OCI-M2 (cell line): Measurements from ENCODE around the gene SNTG2.

Experiments used
- DNase-seq: peaks from one replicate; lab custom pipeline; 2025; ENCODE audit not compliant: unreplicated experiment; lab: John Stamatoyannopoulos, UW

SNTG2 gene

DNA sequence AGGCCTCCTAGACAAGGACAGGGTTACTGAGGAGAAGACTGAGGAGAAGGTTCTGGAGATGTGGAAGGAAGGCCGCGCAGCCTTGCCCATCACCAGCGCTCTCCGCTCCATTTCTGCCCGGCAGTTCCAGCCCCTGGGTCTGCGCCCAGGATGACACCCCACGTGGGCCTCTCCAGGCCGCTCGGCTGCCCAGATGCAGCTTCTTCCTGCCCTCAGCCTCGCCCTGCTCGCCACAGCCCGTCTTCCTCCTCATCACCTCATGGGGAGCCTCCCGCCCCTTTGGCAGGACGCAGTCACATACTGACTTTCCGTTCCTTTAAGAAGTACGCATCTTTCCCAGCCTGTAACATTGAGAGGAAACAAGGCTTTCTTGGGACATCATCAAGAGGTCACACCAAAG is 37.1 kb downstream of the SNTG2 start:
- DNase-seq = no peak

GRCh38 chr2:989781-990467 is 39.3 kb downstream of the SNTG2 start:
- DNase-seq = no peak

GRCh38 chr2:990970-991369 is 40.3 kb downstream of the SNTG2 start:
- no peak for DNase-seq

GRCh38 chr2:1002350-1002749 is 51.7 kb downstream of the SNTG2 start:
- DNase-seq = no peak

GRCh38 chr2:1004398-1004797 is 53.7 kb downstream of the SNTG2 start:
- no peak for DNase-seq

DNA sequence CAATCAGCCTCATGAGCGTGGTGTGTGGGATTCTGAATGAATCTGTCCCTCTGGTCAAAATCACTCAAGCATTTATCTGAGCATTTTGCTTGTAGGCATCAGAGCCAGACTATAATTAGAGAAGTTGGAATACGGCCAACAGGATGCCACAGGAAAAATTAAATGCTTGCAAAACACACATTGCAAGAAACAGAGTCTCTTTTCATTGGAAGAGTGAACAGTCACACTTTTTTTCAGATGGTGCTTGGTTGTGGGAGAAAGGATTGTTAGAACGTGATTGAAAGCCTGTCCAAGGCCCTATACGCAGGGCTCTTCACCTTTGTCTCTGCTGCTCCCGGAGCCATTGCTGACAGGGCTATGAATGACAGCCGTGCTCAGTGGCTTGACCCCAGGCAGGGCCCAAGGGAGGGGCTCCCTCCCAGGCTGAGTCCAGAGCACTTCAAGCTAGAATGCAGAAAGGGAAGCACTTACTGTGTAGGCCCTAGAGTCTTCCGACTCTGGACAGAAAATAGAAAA is 59.8 kb downstream of the SNTG2 start:
- no peak for DNase-seq

DNA sequence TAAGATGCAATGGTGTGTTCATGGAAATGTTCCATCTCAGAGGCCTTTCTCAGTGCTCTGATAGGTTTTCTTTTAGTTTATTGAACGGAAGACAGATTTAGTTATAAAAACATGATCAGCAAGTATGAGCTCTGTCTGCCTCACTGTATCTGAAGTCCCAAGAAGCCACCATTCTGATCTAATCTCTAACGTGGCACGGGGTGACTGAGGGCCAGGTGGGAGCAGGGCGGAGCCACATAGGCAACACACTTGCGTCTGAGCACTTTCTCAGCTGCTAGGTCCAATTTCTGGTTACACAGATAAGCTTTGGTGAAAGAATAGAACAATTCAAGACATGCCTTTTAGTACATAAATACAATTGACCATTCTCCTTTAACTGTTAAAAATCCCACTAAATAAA is 60.4 kb downstream of the SNTG2 start:
- no peak for DNase-seq

- DNase-seq = no peak
Observed at GRCh38 chr2:1011985-1012384, 61.3 kb downstream of the SNTG2 start.

DNA sequence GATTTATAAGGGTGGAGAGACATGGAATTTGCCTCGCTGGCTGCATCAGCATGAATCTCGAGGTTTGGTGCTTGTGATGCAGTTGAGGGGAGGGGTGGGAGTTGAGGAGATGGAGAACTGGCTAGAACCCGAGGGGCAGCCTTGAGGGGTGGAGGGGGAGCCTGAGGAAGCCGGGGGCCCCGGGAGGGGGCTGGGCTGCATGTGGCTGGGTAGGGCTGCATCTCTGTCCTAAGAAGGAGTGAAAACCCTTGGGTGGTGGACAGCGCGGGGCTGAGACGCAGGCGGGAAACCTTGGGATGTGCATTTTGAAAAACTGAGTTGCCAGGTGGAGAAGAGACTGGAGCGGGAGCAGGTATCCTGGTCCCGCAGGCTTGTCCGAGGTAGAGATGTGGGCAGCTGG is 64.2 kb downstream of the SNTG2 start:
- no peak for DNase-seq

DNA sequence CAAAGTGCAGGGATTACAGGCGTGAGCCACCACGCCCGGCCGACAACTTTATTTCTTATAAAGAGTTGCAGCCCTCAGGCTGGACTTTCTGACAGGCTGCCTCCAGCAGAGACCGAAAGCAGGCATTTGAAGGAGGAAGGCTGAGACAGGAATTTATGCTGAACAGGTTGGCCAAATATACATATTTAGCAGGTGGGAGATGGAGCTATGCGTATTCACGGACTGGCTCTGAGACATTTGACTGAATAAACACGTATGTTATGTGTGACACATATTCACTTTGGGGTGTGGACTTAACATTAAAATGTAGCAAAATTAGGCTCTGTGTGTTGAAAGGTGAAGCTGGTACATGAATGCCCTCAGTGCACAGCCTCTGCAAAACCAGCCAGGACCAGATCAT is 65.9 kb downstream of the SNTG2 start:
- DNase-seq = no peak

GRCh38 chr2:1017827-1018226 is 67.2 kb downstream of the SNTG2 start:
- no peak for DNase-seq

DNA sequence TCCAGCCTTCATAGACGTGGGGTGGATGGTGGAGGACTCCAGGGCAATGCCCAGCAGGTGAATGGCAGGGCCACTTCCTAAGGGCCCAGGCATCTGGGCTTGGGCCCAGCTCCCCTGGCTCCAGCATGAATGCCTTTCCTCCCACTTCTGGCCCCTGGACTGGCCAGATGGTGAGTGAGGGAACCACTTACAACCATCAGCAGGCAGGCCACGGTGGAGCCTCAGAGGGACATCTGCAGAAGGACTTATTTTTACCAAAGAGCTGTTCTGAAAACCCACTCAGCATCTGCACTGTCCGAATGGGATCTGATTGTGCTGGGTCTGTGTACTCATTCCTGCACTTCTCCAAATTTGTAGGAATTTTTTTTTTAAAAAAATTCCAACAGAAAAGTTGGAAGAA is 69.6 kb downstream of the SNTG2 start:
- DNase-seq = no peak

DNA sequence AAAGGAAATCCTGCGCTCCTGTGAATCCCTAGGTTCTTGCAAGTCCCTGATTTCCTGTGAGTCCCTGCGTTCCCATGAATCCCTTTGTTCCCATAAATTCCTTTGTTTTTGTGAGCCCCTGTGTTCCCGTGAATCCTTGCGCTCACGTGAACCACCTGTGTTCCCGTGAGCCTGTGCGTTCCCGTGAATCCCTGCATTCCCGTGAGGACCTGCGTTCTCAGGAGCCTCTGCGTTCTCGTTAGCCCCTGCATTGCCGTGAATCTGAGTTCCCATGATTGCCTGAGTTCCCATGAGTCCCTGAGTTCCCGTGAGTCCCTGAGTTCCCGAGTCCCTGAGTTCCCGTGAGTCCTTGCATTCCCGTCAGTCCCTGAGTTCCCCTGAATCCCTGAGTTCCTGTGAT is 71.5 kb downstream of the SNTG2 start:
- no peak for DNase-seq

DNA sequence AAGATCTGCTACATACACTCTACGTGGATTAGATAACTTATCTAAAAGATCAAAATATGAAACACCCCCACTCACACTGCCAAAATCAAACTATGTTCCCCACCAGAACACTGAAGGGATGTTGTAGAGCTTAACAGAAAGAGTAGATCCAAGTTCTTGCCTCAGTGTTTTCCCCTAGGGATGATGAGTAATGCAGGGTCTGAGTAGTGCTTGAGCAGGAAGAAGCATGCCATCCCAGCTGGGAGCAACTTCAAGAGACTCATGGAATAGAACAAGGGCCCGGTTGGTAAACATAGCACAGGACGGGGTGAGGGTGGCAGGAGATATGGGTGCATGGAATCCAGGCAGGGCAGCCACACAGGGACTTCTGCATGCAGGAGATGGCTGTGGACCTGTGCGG is 74.3 kb downstream of the SNTG2 start:
- DNase-seq = no peak

DNA sequence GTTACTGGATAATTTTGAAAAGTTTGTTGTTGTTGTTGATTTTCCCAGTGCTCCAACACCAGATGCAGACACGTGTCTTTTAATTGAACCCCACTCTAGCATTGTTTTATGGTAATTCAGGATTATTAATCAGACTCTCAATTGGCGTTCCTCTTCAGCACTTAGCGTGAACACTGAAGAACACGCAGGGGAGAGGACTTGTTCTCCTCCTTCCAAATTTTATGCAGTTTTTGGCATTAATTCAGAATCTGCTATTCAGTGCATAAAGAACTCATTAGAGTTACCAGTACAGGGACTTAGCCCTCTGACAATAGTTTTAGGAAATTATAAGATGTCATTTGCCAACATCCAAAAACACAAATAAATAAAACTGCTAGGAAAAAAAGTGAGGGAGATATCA is 75.5 kb downstream of the SNTG2 start:
- DNase-seq = no peak

- no peak for DNase-seq
Observed at GRCh38 chr2:1028831-1029230, 78.2 kb downstream of the SNTG2 start.

- no peak for DNase-seq
Observed at GRCh38 chr2:1032030-1032429, 81.4 kb downstream of the SNTG2 start.

- no peak for DNase-seq
Observed at GRCh38 chr2:1033069-1033468, 82.4 kb downstream of the SNTG2 start.

DNA sequence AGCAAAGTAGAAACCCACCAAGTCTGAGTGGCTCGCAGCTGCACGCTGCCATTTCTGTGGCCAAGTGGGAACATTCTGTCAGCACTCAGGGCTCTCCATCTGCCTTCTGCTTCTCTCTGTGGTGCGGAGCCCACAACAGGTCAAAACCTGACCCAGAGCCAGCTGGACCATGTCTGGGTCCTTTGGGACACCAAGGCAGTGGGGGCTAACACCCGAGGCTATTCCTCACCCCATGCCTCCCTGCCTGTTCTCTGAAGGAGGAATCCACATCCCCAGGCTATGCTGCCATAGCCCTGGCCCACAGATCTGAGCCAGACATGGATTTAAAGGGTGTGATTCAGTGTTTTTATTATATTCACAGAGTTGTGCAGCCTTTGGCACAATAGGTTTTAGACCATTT is 86.4 kb downstream of the SNTG2 start:
- DNase-seq = no peak

GRCh38 chr2:1039549-1039948 is 88.9 kb downstream of the SNTG2 start:
- no peak for DNase-seq

- no peak for DNase-seq
Observed at GRCh38 chr2:1041012-1041805, 90.6 kb downstream of the SNTG2 start.

GRCh38 chr2:1045109-1045508 is 94.5 kb downstream of the SNTG2 start:
- no peak for DNase-seq

GRCh38 chr2:1046067-1046466 is 95.4 kb downstream of the SNTG2 start:
- DNase-seq = no peak
